Esophagus squamous epithelium (tissue), 4 donors: ENCODE measurements around the gene COL18A1.

Experiments used
- CTCF ChIP-seq, 6 experiments: fragments of 450-650 bp in 4 of 6; fragments of 200-600 bp in 2 of 6; sonication (generic) in 2 of 6; IDR thresholded peaks; one replicate each; pipeline ENCODE4 v1.5.1; 2016 to 2019; ENCODE audit warnings: antibody characterized with exemption in 6 of 6, mild to moderate bottlenecking in 4 of 6, moderate library complexity in 4 of 6
- POLR2A ChIP-seq, 4 donors: fragments of 450-650 bp; IDR thresholded peaks; one replicate each; pipeline ENCODE4 v1.6.1; 2017; ENCODE audit warnings: antibody characterized with exemption in 4 of 4, mild to moderate bottlenecking in 4 of 4, moderate library complexity in 3 of 4

DNA sequence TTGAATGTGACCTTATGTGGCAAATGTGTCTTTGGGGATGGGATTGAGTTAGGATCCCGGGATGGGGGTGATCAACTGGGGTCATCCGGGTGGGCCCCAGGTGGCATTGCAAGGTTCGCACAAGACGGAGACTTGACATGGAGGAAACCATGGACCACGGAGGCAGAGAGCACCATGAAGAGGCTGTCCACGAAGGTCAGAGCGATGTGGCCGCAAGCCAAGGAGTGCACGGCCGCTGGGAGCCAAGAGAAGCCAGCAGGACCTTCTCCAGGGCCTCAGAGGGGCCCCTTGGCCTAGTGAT, 22.3 kb upstream of the COL18A1 start:
- TF ChIP-seq POLR2A (IDR thresholded peaks at IDR 0.05) (no peak), CTCF (IDR thresholded peaks at IDR 0.05) (no peak)
